Aorta (tissue), 5 donors: ENCODE results near the gene OR2T3. TPM values are rescaled to one million over a fixed set of nuclear protein-coding genes. Genes with fewer than 3 reads are reported as not detected.
"Not testable (repeated sequence)": the region's sequence is repeated elsewhere in the genome, so short reads cannot be mapped to it uniquely, and the experiment has no call there.

ENCODE experiments used
- ATAC-seq: fragments of 200-7000 bp; cut with Tn5 transposase; one replicate; pipeline ENCODE4 v1.9.1; 2022; ENCODE audit warnings: moderate library complexity; ENCODE audit not compliant: low FRiP score
- DNase-seq, 2 donors: peaks; one replicate each; pipeline ENCODE4 v3.0.0-alpha.2; 2020
- H3K27ac ChIP-seq, 2 donors: one replicate each; pipeline ENCODE4 v1.5.1; 2013; ENCODE audit warnings: low read length in 2 of 2, mild to moderate bottlenecking in 2 of 2, moderate library complexity in 2 of 2, control low read depth in 1 of 2, inconsistent platforms in 1 of 2, low read depth in 1 of 2
- H3K27me3 ChIP-seq, 2 donors: one replicate each; pipeline ENCODE4 v1.6.1; 2013; ENCODE audit warnings: control low read depth in 1 of 2, low read length in 1 of 2, mild to moderate bottlenecking in 1 of 2, moderate library complexity in 1 of 2; ENCODE audit not compliant: insufficient read depth in 2 of 2, control insufficient read depth in 1 of 2
- H3K36me3 ChIP-seq, 2 donors: one replicate each; pipeline ENCODE4 v1.6.1; 2013; ENCODE audit warnings: control low read depth in 1 of 2, low read length in 1 of 2, mild to moderate bottlenecking in 1 of 2; ENCODE audit not compliant: insufficient read depth in 2 of 2, control insufficient read depth in 1 of 2
- H3K4me1 ChIP-seq, 2 donors: one replicate each; pipeline ENCODE4 v1.6.1; 2013; ENCODE audit warnings: low read length in 2 of 2, control low read depth in 1 of 2, mild to moderate bottlenecking in 1 of 2, moderate library complexity in 1 of 2; ENCODE audit not compliant: insufficient read depth in 2 of 2, control insufficient read depth in 1 of 2
- H3K4me3 ChIP-seq, 2 donors: one replicate each; pipeline ENCODE4 v1.5.1; 2013; ENCODE audit warnings: low read length in 2 of 2, control low read depth in 1 of 2, mild to moderate bottlenecking in 1 of 2
- H3K9me3 ChIP-seq: one replicate; pipeline ENCODE4 v1.6.1; 2013; ENCODE audit warnings: mild to moderate bottlenecking, low read length; ENCODE audit not compliant: control insufficient read depth
- WGBS, 2 donors: extraction: QIAGEN DNeasy Blood & Tissue Kit; methylation state at CpG; one replicate each; pipeline ENCODE4 v1.1.7; 2013; 5-methylcytosine and 5-hydroxymethylcytosine counted together
- intact Hi-C, 2 donors: fragments of 100-400 bp; cut with DNase I; formaldehyde crosslinking; loops; one replicate each; pipeline versions ENCODE4 v1.14.2 to v1.15.0; 2022
- polyA plus RNA-seq, 2 donors: library from polyadenylated mRNA; stranded (reverse); fragments of 200-250 nt; gene quantifications; one replicate each; pipeline ENCODE4 v1.2.3, GENCODE V29; 2013
- total RNA-seq, 2 donors: library from RNA; stranded (reverse); fragmentation: NEBNext Ultra II Directional; extraction: Animal tissue kit (Norgen Biotek cat#: 25700); gene quantifications; one replicate each; pipeline ENCODE4 v1.2.1, GENCODE V29; 2021
- donor health status: healthy with polysubstance abuse.
- donor health status: Bipolar disorder and iron deficiency.
- donor health status: DM: no; HTN: no; CAD: no.
- donor health status: DM: no; HTN: no; CAD: no.
- donor health status: DM: yes; HTN: yes; CAD: no.

OR2T3 gene
- total and polyA plus RNA-seq, 4 donors = not detected

DNA sequence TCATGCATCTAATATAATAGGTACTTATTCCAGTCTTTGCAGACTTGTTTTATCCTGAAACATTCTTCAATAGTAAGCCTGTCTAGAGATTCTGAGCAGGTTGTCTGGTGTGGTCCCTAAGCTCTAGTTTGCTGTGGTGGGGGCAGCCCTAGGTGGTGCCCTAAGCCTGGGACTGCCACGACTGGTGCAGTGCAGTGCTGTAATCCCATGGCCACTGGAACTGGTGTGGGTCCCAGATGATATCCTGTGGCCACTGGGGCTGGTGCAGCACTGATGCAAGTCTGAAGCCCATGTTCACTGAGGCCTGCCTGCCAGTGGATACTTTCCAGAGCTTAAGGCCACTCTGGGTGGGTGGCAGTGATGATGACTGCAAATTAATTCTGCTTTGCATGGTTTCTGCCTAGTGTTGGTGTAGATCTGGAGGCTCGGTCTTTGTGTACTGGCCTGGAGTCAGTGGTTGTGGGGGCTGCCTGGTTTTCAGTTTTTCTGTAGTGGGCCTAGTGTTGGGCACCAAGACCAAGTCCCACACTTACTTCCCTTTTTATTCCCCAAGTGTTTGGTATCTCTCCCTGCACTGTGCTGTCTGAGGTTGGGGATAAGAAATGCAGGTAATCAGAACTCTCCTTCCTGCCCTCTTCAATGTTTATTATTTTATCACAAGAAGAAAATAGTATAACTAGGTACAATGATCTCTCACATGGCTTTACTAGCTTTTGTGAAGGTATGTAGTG lies 27.3 kb downstream of the OR2T3 start:
- H3K27me3 ChIP-seq, H3K4me3 ChIP-seq, H3K27ac ChIP-seq, intact Hi-C loops, H3K4me1 ChIP-seq, H3K36me3 ChIP-seq, DNase-seq, H3K9me3 ChIP-seq: not testable (repeated sequence)
- WGBS, 2 donors = 78 to 87% methylated on average over 1 of the region's 2 CpGs
- ATAC-seq = peak; percentile 19

DNA sequence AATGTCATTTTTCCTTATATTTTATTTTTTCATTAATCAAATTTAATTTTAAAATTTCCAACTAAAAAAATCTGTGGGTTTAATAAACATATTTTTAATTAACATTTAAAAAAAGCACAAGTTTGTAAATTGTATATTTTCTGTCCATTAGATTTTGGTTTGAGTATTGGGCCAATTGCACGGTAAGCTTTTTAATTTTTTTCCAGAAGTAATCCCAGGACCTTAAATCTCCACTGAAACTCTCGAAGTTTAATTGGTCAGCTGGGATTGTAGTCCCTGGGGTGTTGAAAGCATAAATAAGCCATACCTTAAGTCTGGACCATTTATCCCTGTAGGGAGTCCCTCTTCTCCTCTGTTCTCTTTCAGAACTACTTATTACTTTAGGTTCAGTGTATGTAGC lies 34.6 kb downstream of the OR2T3 start, which contains the start of gene OR2G6:
OR2G6 (plus strand) TSS at position 301 of the 400 bp plus-strand sequence. CDS start 13,574 bp downstream, outside the sequence.
- H3K27ac ChIP-seq, H3K9me3 ChIP-seq, DNase-seq, ATAC-seq, H3K4me1 ChIP-seq, intact Hi-C loops, H3K36me3 ChIP-seq, H3K4me3 ChIP-seq, H3K27me3 ChIP-seq: not testable (repeated sequence)
- no CpG with 5 or more reads among the region's 2 CpGs for WGBS, 2 donors

DNA sequence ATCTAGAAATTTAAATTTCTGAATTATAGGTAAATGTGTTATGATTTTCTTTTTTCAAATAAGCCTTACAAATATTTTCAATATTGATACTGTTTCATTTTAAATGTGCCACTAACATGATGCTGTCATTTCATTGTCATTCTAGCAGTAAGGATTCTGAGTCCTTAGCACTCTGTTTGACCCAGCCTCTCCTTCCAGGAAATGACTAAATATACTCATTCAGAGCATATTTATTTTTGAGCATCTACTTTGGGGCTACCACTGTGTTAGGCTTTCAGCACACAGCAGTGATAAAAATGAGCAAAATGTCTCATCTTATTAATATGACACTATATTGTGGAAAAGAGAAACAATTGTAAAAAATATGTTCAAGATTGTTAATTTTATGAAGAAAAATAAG lies 37.1 kb downstream of the OR2T3 start:
- intact Hi-C loops = not testable (repeated sequence)

DNA sequence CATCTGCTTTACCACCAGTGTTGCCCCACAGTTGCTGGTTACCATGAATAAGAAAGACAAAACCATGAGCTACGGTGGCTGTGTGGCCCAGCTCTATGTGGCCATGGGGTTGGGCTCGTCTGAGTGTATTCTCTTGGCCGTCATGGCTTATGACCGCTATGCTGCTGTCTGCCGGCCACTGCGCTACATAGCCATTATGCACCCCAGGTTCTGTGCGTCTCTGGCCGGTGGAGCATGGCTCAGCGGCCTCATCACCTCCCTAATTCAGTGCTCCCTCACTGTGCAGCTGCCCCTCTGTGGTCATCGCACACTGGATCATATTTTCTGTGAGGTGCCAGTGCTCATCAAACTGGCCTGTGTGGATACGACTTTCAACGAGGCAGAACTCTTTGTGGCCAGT lies 48.7 kb downstream of the OR2T3 start:
- Histone ChIP-seq H3K4me3 (no peak overlapping the region), H3K27me3 (no peaks in the 10 kb centered on the region), H3K36me3 (no peaks in the 10 kb centered on the region), H3K4me1 (no peaks in the 10 kb centered on the region), H3K27ac (no peak overlapping the region), H3K9me3 (peaks cover 2% of the 10 kb centered on the region)
- 84 to 86% methylated on average over 12 of the region's 12 CpGs for WGBS, 2 donors
- ATAC-seq (no peak), DNase-seq (no peak)
- intact Hi-C loops = no loop called here

More for the DNA sequence above, 37.1 kb downstream of the OR2T3 start:
- ATAC-seq, H3K27ac ChIP-seq, DNase-seq, H3K9me3 ChIP-seq, H3K27me3 ChIP-seq, H3K36me3 ChIP-seq, H3K4me3 ChIP-seq, H3K4me1 ChIP-seq: not testable (repeated sequence)

Other genes with a start within 250 kb of the OR2T3 start
- not detected for gene OR2M4, start 241.9 kb upstream of the OR2T3 start, total RNA-seq
- gene OR2M4, start 241.9 kb upstream of the OR2T3 start, polyA plus RNA-seq = not detected
- not detected for gene OR2T33, start 195.4 kb upstream of the OR2T3 start, total RNA-seq
- not detected for gene OR2T33, start 195.4 kb upstream of the OR2T3 start, polyA plus RNA-seq
- gene OR2T12, start 169.9 kb upstream of the OR2T3 start, total RNA-seq = not detected
- gene OR2T12, start 169.9 kb upstream of the OR2T3 start, polyA plus RNA-seq = not detected
- not detected for gene OR2M7, start 148.8 kb upstream of the OR2T3 start, total RNA-seq
- gene OR2M7, start 148.8 kb upstream of the OR2T3 start, polyA plus RNA-seq = not detected
- not detected for gene OR14C36, start 124.6 kb upstream of the OR2T3 start, total RNA-seq
- not detected for gene OR14C36, start 124.6 kb upstream of the OR2T3 start, polyA plus RNA-seq
- gene OR2T4, start 111.7 kb upstream of the OR2T3 start, total RNA-seq = not detected
- not detected for gene OR2T4, start 111.7 kb upstream of the OR2T3 start, polyA plus RNA-seq
- gene OR2T6, start 97.6 kb upstream of the OR2T3 start, total RNA-seq = not detected
- under 1 TPM in 1 of 2 donors, not detected in 1; 0.13 TPM for gene OR2T6, start 97.6 kb upstream of the OR2T3 start, polyA plus RNA-seq
- not detected for gene OR2T1, start 70.3 kb upstream of the OR2T3 start, total RNA-seq
- gene OR2T1, start 70.3 kb upstream of the OR2T3 start, polyA plus RNA-seq = under 1 TPM in 1 of 2 donors, not detected in 1; 0.63 TPM
- not detected for gene OR2T2, start 27.7 kb upstream of the OR2T3 start, total RNA-seq
- gene OR2T2, start 27.7 kb upstream of the OR2T3 start, polyA plus RNA-seq = not detected
- gene OR2T5, start 15.2 kb downstream of the OR2T3 start, total RNA-seq = not detected
- gene OR2T5, start 15.2 kb downstream of the OR2T3 start, polyA plus RNA-seq = not detected
- gene OR2G6, start 34.7 kb downstream of the OR2T3 start, total RNA-seq = not detected
- not detected for gene OR2G6, start 34.7 kb downstream of the OR2T3 start, polyA plus RNA-seq
- gene OR2T29, start 89.4 kb downstream of the OR2T3 start, total RNA-seq = not detected
- gene OR2T29, start 89.4 kb downstream of the OR2T3 start, polyA plus RNA-seq = not detected
- not detected for gene OR2T34, start 101.4 kb downstream of the OR2T3 start, total RNA-seq
- gene OR2T34, start 101.4 kb downstream of the OR2T3 start, polyA plus RNA-seq = not detected
- gene OR2T10, start 124.3 kb downstream of the OR2T3 start, total RNA-seq = not detected
- not detected for gene OR2T10, start 124.3 kb downstream of the OR2T3 start, polyA plus RNA-seq
- not detected for gene OR2T11, start 161.7 kb downstream of the OR2T3 start, total RNA-seq
- not detected for gene OR2T11, start 161.7 kb downstream of the OR2T3 start, polyA plus RNA-seq
- gene OR2T35, start 171.9 kb downstream of the OR2T3 start, total RNA-seq = not detected
- not detected for gene OR2T35, start 171.9 kb downstream of the OR2T3 start, polyA plus RNA-seq
- not detected for gene OR2T27, start 182.2 kb downstream of the OR2T3 start, total RNA-seq
- not detected for gene OR2T27, start 182.2 kb downstream of the OR2T3 start, polyA plus RNA-seq
- gene OR14I1, start 229.4 kb downstream of the OR2T3 start, total RNA-seq = not detected
- gene OR14I1, start 229.4 kb downstream of the OR2T3 start, polyA plus RNA-seq = not detected